DMS153 treated with DMSO at 0.1 percent for 48 hours (cell line): ENCODE results near the gene WDR91.
A peak's percentile ranks its signal among the peaks of the same experiment; 100 is the strongest.

Source experiments
- DNase-seq: peaks from one replicate; lab custom pipeline; 2025; ENCODE audit not compliant: unreplicated experiment; lab: John Stamatoyannopoulos, UW

WDR91 gene

DNA sequence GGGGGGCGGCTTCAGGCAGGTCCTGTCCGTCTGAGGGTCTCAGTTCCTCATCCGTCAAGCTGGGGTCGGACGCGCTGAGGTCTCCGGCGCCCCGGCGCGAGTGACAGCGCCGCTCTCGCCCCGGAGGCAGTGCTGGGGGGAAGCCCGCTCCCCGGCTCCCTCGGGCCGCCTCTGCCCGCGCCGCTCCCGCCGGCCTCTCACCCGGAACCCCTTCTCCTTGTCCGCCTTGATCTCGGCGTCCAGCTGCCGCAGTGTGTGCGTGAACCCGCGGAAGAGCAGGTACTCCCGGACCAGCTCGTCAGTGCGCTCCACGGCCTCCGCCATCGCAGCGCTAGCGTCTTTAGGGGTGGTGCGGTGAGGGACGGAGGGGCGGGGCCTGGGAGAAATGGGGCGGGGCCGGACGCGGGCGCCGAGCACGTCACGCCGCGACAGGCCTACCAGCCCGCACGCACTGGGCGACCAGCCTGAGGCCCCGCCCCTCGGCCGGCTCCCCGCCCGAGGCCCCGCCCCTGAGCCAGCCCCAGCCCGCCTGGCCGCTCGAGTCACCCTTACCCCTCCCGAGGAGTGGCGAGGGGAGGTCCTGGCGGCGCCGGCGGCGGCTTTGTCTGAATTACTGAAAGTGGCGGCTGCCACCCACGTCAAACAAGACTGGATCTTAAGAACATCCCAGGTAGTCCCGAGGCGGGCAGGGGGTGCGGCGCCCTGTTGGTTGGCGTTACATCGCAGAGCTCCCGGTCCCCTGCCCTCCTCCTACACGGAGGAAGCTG lies at the start of gene WDR91:
Gene WDR91, minus strand, starts transcription at position 348 of the 767 bp plus-strand sequence. Its CDS starts 24 bp downstream, at position 324.
- peak; percentile 69 for DNase-seq

DNA sequence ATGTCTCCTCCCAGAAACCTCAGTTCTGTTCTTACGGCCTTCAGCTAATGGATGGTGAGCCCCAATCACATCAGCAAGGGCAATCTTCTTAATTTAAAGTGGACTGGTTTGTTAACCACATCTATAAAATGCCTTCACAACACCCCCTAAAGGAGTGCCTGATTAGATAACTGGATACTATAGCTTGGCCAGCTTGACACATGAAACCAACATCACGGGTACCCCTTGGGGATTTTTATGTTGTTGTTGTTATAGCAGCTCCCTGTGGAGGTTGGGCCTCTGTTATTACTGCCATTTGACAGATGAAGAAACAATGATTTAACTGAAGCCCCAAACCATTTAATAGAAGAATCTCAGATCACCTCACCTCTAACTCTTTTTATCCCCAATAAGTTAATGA lies 49.1 kb upstream of the WDR91 start:
- no peak for DNase-seq

DNA sequence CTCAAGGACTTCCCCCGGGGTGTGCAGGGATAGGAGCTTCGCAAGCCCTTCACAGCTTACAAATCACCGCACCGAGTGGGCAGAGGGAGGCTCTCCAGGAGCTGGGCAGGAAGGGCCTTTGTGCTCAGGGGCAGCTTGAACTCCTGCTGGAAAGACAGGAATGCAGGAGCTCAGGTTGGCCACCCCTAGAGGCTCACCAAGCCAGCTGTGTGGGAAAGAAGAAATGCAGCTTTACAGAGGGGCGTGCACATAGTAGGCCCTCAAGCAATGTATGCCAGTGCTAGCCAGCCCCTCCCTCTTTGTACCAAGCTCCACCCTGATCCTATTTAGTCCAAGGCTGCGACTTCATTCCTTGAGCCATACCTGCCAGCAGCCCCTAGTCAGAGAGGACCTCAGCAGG lies 48.4 kb upstream of the WDR91 start:
- no peak for DNase-seq

DNA sequence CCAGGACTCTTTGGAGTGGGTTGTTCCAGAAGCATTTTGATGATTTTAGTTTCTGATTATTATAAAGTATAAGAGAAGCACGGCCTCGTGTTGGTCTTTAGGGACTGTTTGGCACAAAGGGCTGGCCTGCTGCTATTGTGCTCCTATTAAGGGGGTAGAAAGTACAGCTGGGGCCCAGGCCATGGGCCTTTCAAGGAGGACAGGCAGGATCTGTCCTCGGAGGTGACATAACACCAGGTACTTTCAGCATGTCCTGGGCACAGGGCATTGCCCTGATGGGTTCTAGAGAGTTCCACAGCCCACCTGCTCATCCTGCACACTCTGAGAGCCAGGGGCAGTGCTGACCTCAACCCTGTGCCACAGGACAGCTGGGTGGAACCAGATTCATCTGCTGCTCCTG lies 47.3 kb upstream of the WDR91 start:
- DNase-seq: no peak

DNA sequence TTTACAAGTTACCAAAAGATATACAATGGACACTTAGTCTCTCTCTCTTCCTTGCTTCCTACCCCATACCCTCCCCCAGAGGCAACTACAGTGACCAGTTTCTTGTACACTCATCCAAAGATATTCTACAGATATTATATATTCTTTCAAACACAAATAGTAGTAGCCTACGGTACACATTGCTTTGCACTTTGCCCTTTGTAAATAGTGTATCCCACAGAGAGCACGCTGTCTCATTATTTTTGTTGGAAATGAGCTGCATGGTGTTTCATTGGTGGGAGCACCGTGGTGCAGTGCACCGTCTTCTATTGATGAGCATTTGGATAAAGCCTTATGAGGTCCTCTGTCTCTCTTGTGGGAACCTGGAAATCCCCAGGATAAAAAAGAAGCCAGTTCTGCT lies 46.5 kb upstream of the WDR91 start:
- DNase-seq: no peak

- DNase-seq: no peak
These were observed 42.8 kb upstream of the WDR91 start for GRCh38 chr7:135253851-135254771.

GRCh38 chr7:135251496-135252391 lies 40.4 kb upstream of the WDR91 start:
- DNase-seq: no peak

- DNase-seq: no peak
These were observed 37.2 kb upstream of the WDR91 start for GRCh38 chr7:135248546-135248945.

DNA sequence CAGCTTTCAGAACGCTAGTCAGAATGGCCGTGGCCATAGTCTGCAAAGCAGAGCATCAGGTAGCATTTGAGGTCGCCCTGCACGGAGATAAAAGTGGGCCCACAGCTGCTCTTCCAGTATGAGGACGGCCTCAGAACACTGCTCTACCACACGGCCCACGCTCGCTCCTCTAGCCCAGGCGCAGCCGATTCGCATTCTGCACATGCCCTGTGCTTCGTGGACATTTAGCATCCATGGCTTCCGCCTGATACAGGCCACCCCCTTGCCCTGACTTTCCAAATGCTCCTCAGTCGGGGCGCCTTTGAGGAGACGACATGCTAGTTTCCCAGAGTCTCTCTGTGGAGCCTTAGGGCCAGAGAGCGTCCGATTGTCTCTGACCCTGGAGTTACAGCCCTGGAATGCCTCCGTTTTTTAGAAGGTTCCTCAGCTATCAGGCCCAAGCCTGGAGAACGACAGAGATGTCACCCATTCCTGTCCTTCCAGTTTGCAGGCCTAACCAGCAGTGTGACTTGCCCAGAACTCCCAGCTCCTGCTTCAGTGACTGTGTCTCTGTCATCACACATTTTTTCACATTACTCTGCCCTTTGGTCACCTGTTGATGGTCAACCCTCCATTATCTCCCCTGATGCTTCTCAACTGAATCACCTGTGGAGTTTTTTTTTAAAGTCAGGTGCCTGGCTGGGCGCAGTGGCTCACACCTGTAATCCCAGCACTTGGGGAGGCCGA lies 36.6 kb upstream of the WDR91 start:
- no peak for DNase-seq

- no peak for DNase-seq
These were observed 35.0 kb upstream of the WDR91 start for GRCh38 chr7:135246191-135246825.

GRCh38 chr7:135245226-135246190 lies 34.2 kb upstream of the WDR91 start:
- no peak for DNase-seq

- DNase-seq: no peak
These were observed 30.9 kb upstream of the WDR91 start for GRCh38 chr7:135242096-135242684.

- DNase-seq: no peak
These were observed 29.1 kb upstream of the WDR91 start for GRCh38 chr7:135240441-135240840.

- DNase-seq: no peak
These were observed 27.9 kb upstream of the WDR91 start for GRCh38 chr7:135239263-135239662.

DNA sequence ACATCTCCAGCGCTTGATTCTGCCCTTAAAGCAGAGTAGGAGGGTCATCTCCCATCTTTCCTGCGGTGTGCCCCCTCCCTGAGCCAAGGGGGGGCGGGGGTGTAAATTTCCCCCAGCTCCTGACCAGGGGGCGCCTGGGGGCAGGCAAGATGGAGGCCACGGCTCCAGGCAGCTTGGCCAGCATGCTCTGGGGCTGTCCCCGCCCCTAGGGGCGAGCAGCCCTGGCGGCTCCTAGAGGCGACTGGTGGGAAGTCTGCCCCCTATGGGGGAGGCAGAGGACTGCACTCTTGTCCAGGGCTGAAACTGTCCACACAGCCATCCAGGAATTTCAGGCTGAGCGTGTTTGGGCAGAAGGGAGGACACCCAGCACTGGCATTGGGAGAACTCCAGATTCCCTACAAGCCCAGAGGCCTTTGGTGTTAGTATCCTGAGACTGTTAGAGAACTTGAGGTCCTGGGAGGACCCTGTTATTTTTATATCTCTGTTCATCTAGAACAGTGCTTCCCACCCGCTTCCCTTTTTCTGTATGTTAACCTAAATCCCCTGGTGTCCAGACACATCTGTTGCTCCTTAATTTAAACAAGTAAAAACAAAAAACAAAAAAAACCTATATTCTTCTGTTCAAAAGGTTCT lies 26.9 kb upstream of the WDR91 start:
- DNase-seq: no peak

DNA sequence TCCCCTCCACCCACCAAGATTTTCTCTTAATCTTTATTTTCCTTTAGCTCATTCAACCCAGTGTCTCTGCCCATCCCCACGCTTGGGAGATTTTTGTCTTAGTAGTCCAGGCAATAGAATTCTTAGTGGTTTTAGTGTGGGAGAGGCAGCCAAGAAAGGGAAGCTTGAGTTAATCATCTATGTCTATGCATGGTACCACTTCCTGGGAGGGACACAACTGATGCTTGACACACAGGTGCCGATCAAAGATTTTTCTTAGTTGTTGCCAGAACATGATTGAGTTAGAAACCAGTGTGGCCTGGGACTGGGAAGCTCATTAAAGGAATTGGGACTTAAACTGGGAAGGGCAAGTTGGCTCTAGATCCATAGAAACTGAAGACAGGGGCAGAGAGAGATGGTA lies 25.4 kb upstream of the WDR91 start:
- no peak for DNase-seq

DNA sequence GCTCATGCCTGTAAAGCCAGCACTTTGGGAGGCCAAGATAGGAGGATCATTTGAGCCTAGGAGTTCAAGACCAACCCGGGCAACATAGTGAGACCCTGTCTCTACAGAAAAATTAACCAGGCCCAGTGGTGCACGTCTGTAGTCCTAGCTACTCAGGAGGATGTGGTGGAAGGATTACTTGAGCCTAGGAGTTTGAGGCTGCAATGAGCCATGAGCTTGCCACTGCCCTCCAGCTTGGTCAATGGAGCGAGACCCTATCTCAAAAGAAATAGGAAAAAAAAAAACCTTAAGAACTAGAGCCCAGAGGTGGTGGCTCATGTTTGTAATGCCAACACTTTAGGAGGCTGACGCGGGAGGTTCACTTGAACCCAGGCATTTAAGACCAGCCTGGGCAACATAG lies 24.5 kb upstream of the WDR91 start:
- no peak for DNase-seq

GRCh38 chr7:135234727-135235126 lies 23.4 kb upstream of the WDR91 start:
- no peak for DNase-seq
